ENCODE data around the gene ENO2. TPM values are rescaled to one million over a fixed set of nuclear protein-coding genes. Genes with fewer than 3 reads are reported as not detected.
A peak's percentile ranks its signal among the peaks of the same experiment; 100 is the strongest.

Gene ENO2
- total RNA-seq, 1 experiment from 2014 or later, result 138 TPM

DNA sequence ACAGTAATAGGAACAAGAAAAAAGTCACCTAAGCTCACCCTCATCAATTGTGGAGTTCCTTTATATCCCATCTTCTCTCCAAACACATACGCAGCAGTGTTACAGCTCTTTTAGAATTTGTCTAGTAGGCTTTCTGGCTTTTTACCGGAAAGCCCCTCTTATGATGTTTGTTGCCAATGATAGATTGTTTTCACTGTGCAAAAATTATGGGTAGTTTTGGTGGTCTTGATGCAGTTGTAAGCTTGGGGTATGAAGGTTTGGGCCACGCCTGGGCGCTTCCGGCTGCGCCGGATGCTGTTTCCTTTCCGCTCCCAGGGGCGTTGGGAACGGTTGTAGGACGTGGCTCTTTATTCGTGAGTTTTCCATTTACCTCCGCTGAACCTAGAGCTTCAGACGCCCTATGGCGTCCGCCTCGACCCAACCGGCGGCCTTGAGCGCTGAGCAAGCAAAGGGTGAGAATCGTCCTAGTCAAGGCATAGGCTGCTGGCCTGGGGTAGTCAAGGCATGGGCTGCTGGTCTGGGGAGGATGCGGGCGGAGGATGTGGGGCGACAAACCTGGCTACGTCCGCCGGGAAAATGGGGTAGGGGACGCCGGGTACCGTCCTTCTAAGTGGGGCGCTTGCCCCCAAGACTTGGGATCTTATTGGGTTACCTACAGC is 29.5 kb downstream of the ENO2 start, which contains the start of the genes C12orf57 and RNU7-1:
C12orf57 (plus strand) TSS at position 301 of the 659 bp plus-strand sequence; CDS start at position 401, 100 bp downstream.
RNU7-1 (plus strand) TSS at position 95 of the 659 bp plus-strand sequence.
- Histone ChIP-seq H3K4me3 (ENCODE audit: low read depth, low read length, poor library complexity, severe bottlenecking) (peak within 1 kb of the TSS; percentile 64), H3K27me3 (replicated peaks; ENCODE audit: insufficient read depth, low read depth, low read length, poor library complexity) (no peaks in the 10 kb centered on the region), H3K36me3 (ENCODE audit: insufficient read depth, low read length, poor library complexity, severe bottlenecking) (peaks cover 28% of the 10 kb centered on the region), H3K27ac (ENCODE audit: low read depth, low read length, poor library complexity, severe bottlenecking) (peak within 1 kb of the TSS; percentile 99), H3K4me1 (ENCODE audit: insufficient read depth, low read length, poor library complexity, severe bottlenecking) (peaks cover 18% of the 10 kb centered on the region), H3K9me3 (ENCODE audit: low read depth, low read length, poor library complexity, severe bottlenecking) (no peaks in the 10 kb centered on the region)
- BruUV-seq (replicated peaks), result TSS peak; percentile 68
- peak; percentile 98 for DNase-seq (ENCODE audit: low spot score)
- ChIA-PET CTCF (interaction anchor here (0.8 to 3.2 kb wide), 9 partner anchors 17 to 172 kb away, joined by 3 to 20 read pairs (median 4); partner anchors contain the start of gene LPCAT3), POLR2A (ENCODE audit: low non-redundant PET) (interaction anchor here (0.6 to 2.0 kb wide), 12 partner anchors 12 to 1106 kb away, joined by 3 to 19 read pairs (median 6); partner anchors contain the start of genes PEX5 and USP5)
- intact Hi-C loops (cut with micrococcal nuclease; ENCODE audit: unreplicated experiment), result loop anchor here (1.0 kb wide), 3 partner anchors 18 to 165 kb away; partner anchors contain the start of genes C1R and C1RL
- TF ChIP-seq, protein P1, sequence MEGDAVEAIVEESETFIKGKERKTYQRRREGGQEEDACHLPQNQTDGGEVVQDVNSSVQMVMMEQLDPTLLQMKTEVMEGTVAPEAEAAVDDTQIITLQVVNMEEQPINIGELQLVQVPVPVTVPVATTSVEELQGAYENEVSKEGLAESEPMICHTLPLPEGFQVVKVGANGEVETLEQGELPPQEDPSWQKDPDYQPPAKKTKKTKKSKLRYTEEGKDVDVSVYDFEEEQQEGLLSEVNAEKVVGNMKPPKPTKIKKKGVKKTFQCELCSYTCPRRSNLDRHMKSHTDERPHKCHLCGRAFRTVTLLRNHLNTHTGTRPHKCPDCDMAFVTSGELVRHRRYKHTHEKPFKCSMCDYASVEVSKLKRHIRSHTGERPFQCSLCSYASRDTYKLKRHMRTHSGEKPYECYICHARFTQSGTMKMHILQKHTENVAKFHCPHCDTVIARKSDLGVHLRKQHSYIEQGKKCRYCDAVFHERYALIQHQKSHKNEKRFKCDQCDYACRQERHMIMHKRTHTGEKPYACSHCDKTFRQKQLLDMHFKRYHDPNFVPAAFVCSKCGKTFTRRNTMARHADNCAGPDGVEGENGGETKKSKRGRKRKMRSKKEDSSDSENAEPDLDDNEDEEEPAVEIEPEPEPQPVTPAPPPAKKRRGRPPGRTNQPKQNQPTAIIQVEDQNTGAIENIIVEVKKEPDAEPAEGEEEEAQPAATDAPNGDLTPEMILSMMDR (conservative IDR thresholded peaks at IDR 0.05; ENCODE audit: low read depth, low read length), result no peak
- TF ChIP-seq EZH2 (IDR thresholded peaks at IDR 0.05; ENCODE audit: borderline replicate concordance, low read depth, low read length, poor library complexity, severe bottlenecking), result no peak

DNA sequence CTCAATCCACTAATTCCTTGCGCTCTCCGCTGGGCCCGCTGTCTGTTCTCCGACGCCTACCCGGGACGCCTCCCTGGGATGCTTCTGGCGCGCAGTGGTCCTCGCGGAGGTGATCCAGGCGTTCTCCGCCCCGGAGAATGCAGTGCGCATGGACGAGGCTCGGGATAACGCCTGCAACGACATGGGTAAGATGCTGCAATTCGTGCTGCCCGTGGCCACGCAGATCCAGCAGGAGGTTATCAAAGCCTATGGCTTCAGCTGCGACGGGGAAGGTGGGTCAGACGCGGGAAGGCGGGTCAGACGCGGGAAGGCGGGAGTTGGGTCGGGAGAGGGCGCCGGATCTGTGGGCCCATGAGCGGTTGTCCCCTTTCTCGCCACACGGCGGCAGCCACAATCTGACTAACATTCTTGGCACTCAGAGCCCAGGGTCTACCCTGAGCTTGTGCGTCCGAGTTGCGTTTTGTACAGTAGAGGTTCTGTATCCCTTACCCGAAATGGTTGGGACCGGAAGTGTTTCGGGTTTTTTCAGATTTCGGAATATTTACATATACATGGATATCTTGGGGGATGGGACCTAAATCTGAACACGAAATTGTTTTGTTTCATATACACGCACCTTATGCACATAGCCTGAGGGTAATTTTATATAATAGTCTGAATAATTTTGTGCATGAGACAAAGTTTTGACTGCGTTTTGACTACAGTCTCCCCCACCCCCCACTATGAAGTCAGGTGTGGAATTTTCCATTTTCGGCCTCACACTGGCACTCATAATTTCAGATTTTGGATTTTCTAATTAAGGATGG is 30.2 kb downstream of the ENO2 start:
- H3K9me3 ChIP-seq (ENCODE audit: low read depth, low read length, poor library complexity, severe bottlenecking), result no peaks in the 10 kb centered on the region
- H3K36me3 ChIP-seq (ENCODE audit: insufficient read depth, low read length, poor library complexity, severe bottlenecking), result peaks cover 22% of the 10 kb centered on the region
- intact Hi-C loops (cut with micrococcal nuclease; ENCODE audit: unreplicated experiment), result loop anchor here (1.0 kb wide), 3 partner anchors 18 to 165 kb away; partner anchors contain the start of genes C1R and C1RL
- no TSS peak for BruUV-seq (replicated peaks)
- DNase-seq (ENCODE audit: low spot score), result peak; percentile 97
- POLR2A ChIA-PET (ENCODE audit: low non-redundant PET), result interaction anchor here (0.6 to 2.0 kb wide), 10 partner anchors 11 to 245 kb away, joined by 3 to 19 read pairs (median 6); partner anchors contain the start of genes PEX5 and USP5
- H3K4me1 ChIP-seq (ENCODE audit: insufficient read depth, low read length, poor library complexity, severe bottlenecking), result peaks cover 18% of the 10 kb centered on the region
- CTCF ChIA-PET, result interaction anchor here (0.7 to 3.2 kb wide), 10 partner anchors 17 to 171 kb away, joined by 3 to 20 read pairs (median 4); partner anchors contain the start of genes C1RL and LPCAT3
- H3K27ac ChIP-seq (ENCODE audit: low read depth, low read length, poor library complexity, severe bottlenecking), result peak overlapping the region; percentile 99
- H3K27me3 ChIP-seq (replicated peaks; ENCODE audit: insufficient read depth, low read depth, low read length, poor library complexity), result no peaks in the 10 kb centered on the region
- no peak for TF ChIP-seq EZH2 (IDR thresholded peaks at IDR 0.05; ENCODE audit: borderline replicate concordance, low read depth, low read length, poor library complexity, severe bottlenecking)
- TF ChIP-seq, protein P1 (conservative IDR thresholded peaks at IDR 0.05; ENCODE audit: low read depth, low read length), result peak; percentile 92
- H3K4me3 ChIP-seq (ENCODE audit: low read depth, low read length, poor library complexity, severe bottlenecking), result peak overlapping the region; percentile 64

GRCh38 chr12:6945613-6946012 is 31.2 kb downstream of the ENO2 start:
- peaks cover 18% of the 10 kb centered on the region for H3K4me1 ChIP-seq (ENCODE audit: insufficient read depth, low read length, poor library complexity, severe bottlenecking)
- H3K36me3 ChIP-seq (ENCODE audit: insufficient read depth, low read length, poor library complexity, severe bottlenecking), result peaks cover 17% of the 10 kb centered on the region
- no peak overlapping the region for H3K4me3 ChIP-seq (ENCODE audit: low read depth, low read length, poor library complexity, severe bottlenecking)
- intact Hi-C loops (cut with micrococcal nuclease; ENCODE audit: unreplicated experiment), result no loop called here
- H3K27ac ChIP-seq (ENCODE audit: low read depth, low read length, poor library complexity, severe bottlenecking), result peak overlapping the region; percentile 99
- DNase-seq (ENCODE audit: low spot score), result no peak
- POLR2A ChIA-PET (ENCODE audit: low non-redundant PET), result no interaction called here
- no peak for TF ChIP-seq EZH2 (IDR thresholded peaks at IDR 0.05; ENCODE audit: borderline replicate concordance, low read depth, low read length, poor library complexity, severe bottlenecking)
- TF ChIP-seq, protein P1 (conservative IDR thresholded peaks at IDR 0.05; ENCODE audit: low read depth, low read length), result no peak
- no TSS peak for BruUV-seq (replicated peaks)
- no peaks in the 10 kb centered on the region for H3K27me3 ChIP-seq (replicated peaks; ENCODE audit: insufficient read depth, low read depth, low read length, poor library complexity)
- H3K9me3 ChIP-seq (ENCODE audit: low read depth, low read length, poor library complexity, severe bottlenecking), result no peaks in the 10 kb centered on the region
- CTCF ChIA-PET, result interaction anchor here (1.0 to 1.8 kb wide), 2 partner anchors 16 to 168 kb away, joined by 4 to 9 read pairs; no protein-coding TSS in a partner anchor

Data from A673 (cell line).